ENCODE measurements around the gene GPC5. TPM values are rescaled to one million over a fixed set of nuclear protein-coding genes. Genes with fewer than 3 reads are reported as not detected.

The GPC5 gene
- total RNA-seq, 1 donor from 2014 or later: 0.28 TPM

DNA sequence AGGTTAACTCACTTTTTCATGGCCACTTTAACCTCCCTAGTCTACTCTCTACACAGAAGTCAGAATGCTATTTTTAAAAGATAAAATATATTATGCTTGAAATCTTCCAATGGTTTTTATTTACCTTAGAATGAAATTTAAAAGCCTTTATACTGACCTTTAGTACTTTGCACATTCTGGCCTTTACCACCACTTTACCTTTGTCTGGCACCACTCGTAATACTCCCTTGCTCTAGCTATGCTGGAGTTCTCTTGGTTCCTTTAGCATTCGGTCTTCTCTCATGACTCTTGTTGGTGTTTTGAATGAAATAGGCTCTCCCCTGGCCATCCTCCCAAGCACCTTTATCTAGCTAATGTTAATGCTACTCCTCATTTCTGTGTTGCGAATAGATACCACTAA lies 310.8 kb downstream of the GPC5 start:
- no peak overlapping the region for H3K27ac Mint-ChIP-seq (ENCODE audit: unreplicated experiment)
- peaks cover under 1% of the 10 kb centered on the region for H3K9me3 Mint-ChIP-seq
- TF ChIP-seq, protein P1, sequence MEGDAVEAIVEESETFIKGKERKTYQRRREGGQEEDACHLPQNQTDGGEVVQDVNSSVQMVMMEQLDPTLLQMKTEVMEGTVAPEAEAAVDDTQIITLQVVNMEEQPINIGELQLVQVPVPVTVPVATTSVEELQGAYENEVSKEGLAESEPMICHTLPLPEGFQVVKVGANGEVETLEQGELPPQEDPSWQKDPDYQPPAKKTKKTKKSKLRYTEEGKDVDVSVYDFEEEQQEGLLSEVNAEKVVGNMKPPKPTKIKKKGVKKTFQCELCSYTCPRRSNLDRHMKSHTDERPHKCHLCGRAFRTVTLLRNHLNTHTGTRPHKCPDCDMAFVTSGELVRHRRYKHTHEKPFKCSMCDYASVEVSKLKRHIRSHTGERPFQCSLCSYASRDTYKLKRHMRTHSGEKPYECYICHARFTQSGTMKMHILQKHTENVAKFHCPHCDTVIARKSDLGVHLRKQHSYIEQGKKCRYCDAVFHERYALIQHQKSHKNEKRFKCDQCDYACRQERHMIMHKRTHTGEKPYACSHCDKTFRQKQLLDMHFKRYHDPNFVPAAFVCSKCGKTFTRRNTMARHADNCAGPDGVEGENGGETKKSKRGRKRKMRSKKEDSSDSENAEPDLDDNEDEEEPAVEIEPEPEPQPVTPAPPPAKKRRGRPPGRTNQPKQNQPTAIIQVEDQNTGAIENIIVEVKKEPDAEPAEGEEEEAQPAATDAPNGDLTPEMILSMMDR (conservative IDR thresholded peaks at IDR 0.05): no peak
- no peak for DNase-seq (ENCODE audit: low read depth, low spot score)
- no peaks in the 10 kb centered on the region for H3K27me3 Mint-ChIP-seq (ENCODE audit: low read depth)
- no peaks in the 10 kb centered on the region for H3K4me1 Mint-ChIP-seq
- no peak overlapping the region for H3K4me3 Mint-ChIP-seq
- H3K36me3 Mint-ChIP-seq (ENCODE audit: low read depth): no peaks in the 10 kb centered on the region

DNA sequence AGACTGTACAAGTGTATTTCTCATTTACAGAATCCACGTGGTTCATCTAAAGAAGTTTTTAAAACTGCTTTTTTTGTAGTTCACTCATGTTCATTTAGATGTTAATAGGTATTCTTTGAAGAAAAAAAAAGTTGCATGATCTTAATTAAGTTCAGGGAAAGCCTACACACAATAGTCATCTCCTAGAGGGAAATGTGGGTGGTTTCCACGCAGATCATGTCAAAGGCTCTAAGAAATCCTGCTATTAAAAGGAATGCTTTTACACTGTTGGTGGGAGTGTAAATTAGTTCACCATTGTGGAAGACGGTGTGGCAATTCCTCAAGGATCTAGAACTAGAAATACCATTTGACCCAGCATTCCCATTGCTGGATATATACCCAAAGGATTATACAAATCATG lies 312.3 kb downstream of the GPC5 start:
- Mint-ChIP-seq H3K27ac (ENCODE audit: unreplicated experiment) (no peak overlapping the region), H3K4me3 (no peak overlapping the region), H3K36me3 (ENCODE audit: low read depth) (no peaks in the 10 kb centered on the region), H3K4me1 (peaks cover 6% of the 10 kb centered on the region), H3K27me3 (ENCODE audit: low read depth) (no peaks in the 10 kb centered on the region), H3K9me3 (no peaks in the 10 kb centered on the region)
- TF ChIP-seq, protein P1 (conservative IDR thresholded peaks at IDR 0.05): no peak
- no peak for DNase-seq (ENCODE audit: low read depth, low spot score)

DNA sequence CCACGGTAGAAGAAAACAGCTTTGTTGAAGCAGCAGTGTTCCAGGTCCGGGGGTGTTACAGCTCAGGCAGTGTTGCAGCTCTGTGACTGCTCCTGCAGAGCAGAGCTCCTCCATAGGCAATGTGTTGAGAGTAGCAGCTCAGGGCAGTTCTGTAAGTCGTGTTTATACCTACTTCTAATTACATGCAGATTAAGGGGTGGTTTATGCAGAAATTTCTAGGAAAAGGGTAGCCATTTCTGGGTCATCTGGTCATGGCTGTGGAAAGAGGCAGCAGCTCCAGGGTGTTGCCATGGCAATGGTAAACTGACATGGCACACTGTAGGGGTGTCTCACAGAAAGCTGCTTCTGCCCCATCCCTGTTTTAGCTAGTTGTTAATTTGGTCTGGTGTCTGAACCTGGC lies 316.4 kb downstream of the GPC5 start:
- no peak for DNase-seq (ENCODE audit: low read depth, low spot score)

DNA sequence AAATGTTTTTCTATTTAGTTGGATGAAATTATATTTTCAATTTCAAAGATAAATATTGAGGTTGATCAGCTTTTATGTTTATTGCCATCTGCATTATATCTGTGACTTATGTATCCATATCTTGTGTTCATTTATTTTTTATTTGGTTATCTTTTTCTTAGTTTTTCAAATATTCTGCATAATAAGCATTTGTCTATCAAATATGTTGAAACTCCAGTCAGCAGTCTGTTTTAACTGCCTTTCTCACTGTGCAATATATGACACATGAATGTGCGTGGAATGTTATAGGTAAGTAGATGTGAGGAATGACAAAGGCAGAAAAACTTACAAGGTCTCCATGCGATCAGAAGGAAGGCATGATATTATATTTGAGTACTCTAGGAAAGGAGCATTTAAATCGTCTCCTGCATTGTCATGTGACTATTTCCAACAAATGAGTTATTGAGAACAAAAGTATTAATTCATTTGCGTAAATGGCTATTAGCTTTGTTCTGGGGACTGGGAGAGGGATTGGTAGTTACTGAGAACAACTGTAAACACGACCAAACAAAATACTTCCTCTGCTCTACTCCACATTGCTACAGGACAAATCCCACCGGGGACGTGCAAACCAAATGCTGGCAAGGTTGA lies 318.1 kb downstream of the GPC5 start:
- H3K27ac Mint-ChIP-seq (ENCODE audit: unreplicated experiment): no peak overlapping the region
- TF ChIP-seq, protein P1 (conservative IDR thresholded peaks at IDR 0.05): no peak
- H3K4me1 Mint-ChIP-seq: peaks cover 6% of the 10 kb centered on the region
- no peak for DNase-seq (ENCODE audit: low read depth, low spot score)
- no peaks in the 10 kb centered on the region for H3K36me3 Mint-ChIP-seq (ENCODE audit: low read depth)
- no peaks in the 10 kb centered on the region for H3K9me3 Mint-ChIP-seq
- H3K4me3 Mint-ChIP-seq: no peak overlapping the region
- H3K27me3 Mint-ChIP-seq (ENCODE audit: low read depth): no peaks in the 10 kb centered on the region

More for the DNA sequence above, 316.4 kb downstream of the GPC5 start:
- Mint-ChIP-seq H3K9me3 (no peaks in the 10 kb centered on the region), H3K4me3 (no peak overlapping the region), H3K4me1 (peaks cover 6% of the 10 kb centered on the region), H3K27ac (ENCODE audit: unreplicated experiment) (no peak overlapping the region), H3K36me3 (ENCODE audit: low read depth) (no peaks in the 10 kb centered on the region), H3K27me3 (ENCODE audit: low read depth) (no peaks in the 10 kb centered on the region)
- TF ChIP-seq, protein P1 (conservative IDR thresholded peaks at IDR 0.05): no peak

DNA sequence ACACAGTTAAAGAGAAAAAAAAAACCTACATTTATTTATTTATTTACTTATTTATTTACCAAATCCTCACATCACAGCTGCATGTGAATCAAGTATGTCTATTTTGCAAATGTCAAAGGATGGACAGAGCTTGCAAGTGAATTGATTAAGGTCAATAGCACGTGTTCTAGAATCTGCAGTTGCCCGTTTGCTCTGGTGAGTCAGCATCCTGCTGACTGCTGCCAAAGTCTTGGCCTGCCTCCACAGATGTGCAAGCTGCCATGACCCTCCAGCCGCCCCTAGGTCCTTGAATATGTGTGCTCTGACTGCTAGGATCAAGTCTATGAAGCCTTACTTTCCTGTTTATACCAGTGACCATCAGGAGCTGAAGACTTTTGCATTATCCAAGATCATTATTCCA lies 320.6 kb downstream of the GPC5 start:
- no peak for DNase-seq (ENCODE audit: low read depth, low spot score)
- TF ChIP-seq, protein P1 (conservative IDR thresholded peaks at IDR 0.05): no peak
- Mint-ChIP-seq H3K36me3 (ENCODE audit: low read depth) (no peaks in the 10 kb centered on the region), H3K4me1 (peaks cover 6% of the 10 kb centered on the region), H3K27ac (ENCODE audit: unreplicated experiment) (no peak overlapping the region), H3K27me3 (ENCODE audit: low read depth) (no peaks in the 10 kb centered on the region), H3K4me3 (no peak overlapping the region), H3K9me3 (no peaks in the 10 kb centered on the region)
